HG03439 (cell line): ENCODE measurements around the gene TTC39C.
"Not testable (repeated sequence)": the region's sequence is repeated elsewhere in the genome, so short reads cannot be mapped to it uniquely, and the experiment has no call there.

Experiments
- ATAC-seq: cut with Tn5 transposase; IDR thresholded peaks from one replicate; pipeline ENCODE4 v1.9.1; 2021; ENCODE audit warnings: mild to moderate bottlenecking, moderate library complexity; ENCODE audit not compliant: unreplicated experiment

The TTC39C gene

GRCh38 chr18:24015639-24016631, 1.4 kb downstream of the TTC39C start:
- no peak for ATAC-seq

GRCh38 chr18:24016643-24017042, 2.1 kb downstream of the TTC39C start:
- no peak for ATAC-seq

- ATAC-seq: no peak
Observed at GRCh38 chr18:24018299-24018886, 3.8 kb downstream of the TTC39C start.

GRCh38 chr18:24019641-24020331, 5.2 kb downstream of the TTC39C start:
- ATAC-seq: peak; percentile 85

GRCh38 chr18:24021505-24021904, 7.0 kb downstream of the TTC39C start:
- ATAC-seq: no peak

GRCh38 chr18:24022161-24022560, 7.6 kb downstream of the TTC39C start:
- ATAC-seq: no peak

- ATAC-seq: no peak
Observed at GRCh38 chr18:24023185-24023814, 8.7 kb downstream of the TTC39C start.

- no peak for ATAC-seq
Observed at GRCh38 chr18:24024425-24024824, 9.9 kb downstream of the TTC39C start.

GRCh38 chr18:24026457-24026856, 11.9 kb downstream of the TTC39C start:
- no peak for ATAC-seq

- no peak for ATAC-seq
Observed at GRCh38 chr18:24027156-24027827, 12.7 kb downstream of the TTC39C start.

- ATAC-seq: not testable (repeated sequence)
Observed at GRCh38 chr18:24028946-24029345, 14.4 kb downstream of the TTC39C start.

GRCh38 chr18:24031318-24031717, 16.8 kb downstream of the TTC39C start:
- ATAC-seq: no peak

- peak; percentile 53 for ATAC-seq
Observed at GRCh38 chr18:24031916-24032315, 17.4 kb downstream of the TTC39C start.

- ATAC-seq: no peak
Observed at GRCh38 chr18:24033641-24034412, 19.3 kb downstream of the TTC39C start.

- ATAC-seq: no peak
Observed at GRCh38 chr18:24035316-24035715, 20.8 kb downstream of the TTC39C start.

GRCh38 chr18:24039671-24040070, 25.1 kb downstream of the TTC39C start:
- no peak for ATAC-seq

GRCh38 chr18:24041691-24042090, 27.1 kb downstream of the TTC39C start:
- no peak for ATAC-seq

GRCh38 chr18:24043403-24043802, 28.8 kb downstream of the TTC39C start:
- ATAC-seq: no peak

GRCh38 chr18:24048261-24048660, 33.7 kb downstream of the TTC39C start:
- ATAC-seq: no peak

- no peak for ATAC-seq
Observed at GRCh38 chr18:24049142-24049541, 34.6 kb downstream of the TTC39C start.
